NCI-H2171 treated with DMSO at 0.1 percent for 48 hours (cell line): ENCODE measurements around the gene DLX1.
"Not testable (repeated sequence)": the region's sequence is repeated elsewhere in the genome, so short reads cannot be mapped to it uniquely, and the experiment has no call there.

Experiments
- DNase-seq: peaks from one replicate; lab custom pipeline; 2025; lab: John Stamatoyannopoulos, UW

The DLX1 gene

GRCh38 chr2:172098650-172099471 lies 13.6 kb downstream of the DLX1 start:
- no peak for DNase-seq

- no peak for DNase-seq
These were observed 14.3 kb downstream of the DLX1 start for GRCh38 chr2:172099472-172100079.

DNA sequence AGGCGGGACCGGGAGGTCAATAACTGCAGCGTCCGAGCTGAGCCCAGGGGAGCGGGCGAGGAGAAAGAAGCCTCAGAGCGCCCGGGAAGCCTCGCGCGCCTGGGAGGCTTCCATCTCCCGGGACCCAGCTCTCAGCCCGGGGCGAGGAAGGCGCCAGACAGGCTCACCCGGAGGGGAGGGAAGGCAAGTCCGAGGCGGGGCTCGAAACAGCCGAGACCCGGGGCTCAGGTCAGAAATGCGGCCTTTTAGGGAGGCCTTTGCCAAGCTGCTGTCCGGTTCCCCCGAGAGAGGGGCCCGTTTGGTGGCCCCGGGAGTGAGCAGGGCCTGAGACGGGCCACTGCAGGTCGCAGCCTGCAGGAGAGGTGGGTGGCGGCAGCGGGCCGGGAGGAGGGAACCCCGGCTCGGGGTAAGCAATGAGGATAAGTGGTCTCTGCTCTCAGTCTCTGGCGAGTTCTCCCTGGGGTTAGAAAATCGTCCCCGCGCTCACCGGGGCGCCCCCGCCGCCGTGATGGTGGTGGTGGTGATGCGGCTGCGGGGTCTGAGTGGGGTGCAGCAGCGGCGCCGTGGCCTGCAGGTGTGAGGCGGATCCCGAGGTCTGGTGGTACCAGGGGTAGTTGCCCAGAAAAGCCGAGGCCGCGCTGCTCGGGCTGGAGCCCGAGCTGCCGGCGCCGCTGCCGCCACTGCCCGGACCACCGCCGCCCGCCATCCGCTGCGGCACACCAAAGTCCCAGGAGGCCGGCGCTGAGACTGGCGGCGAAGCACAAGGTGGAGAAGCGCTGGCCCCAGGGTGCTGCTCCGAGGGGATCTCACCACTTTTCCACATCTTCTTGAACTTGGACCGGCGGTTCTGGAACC lies 15.0 kb downstream of the DLX1 start:
- no peak for DNase-seq

DNA sequence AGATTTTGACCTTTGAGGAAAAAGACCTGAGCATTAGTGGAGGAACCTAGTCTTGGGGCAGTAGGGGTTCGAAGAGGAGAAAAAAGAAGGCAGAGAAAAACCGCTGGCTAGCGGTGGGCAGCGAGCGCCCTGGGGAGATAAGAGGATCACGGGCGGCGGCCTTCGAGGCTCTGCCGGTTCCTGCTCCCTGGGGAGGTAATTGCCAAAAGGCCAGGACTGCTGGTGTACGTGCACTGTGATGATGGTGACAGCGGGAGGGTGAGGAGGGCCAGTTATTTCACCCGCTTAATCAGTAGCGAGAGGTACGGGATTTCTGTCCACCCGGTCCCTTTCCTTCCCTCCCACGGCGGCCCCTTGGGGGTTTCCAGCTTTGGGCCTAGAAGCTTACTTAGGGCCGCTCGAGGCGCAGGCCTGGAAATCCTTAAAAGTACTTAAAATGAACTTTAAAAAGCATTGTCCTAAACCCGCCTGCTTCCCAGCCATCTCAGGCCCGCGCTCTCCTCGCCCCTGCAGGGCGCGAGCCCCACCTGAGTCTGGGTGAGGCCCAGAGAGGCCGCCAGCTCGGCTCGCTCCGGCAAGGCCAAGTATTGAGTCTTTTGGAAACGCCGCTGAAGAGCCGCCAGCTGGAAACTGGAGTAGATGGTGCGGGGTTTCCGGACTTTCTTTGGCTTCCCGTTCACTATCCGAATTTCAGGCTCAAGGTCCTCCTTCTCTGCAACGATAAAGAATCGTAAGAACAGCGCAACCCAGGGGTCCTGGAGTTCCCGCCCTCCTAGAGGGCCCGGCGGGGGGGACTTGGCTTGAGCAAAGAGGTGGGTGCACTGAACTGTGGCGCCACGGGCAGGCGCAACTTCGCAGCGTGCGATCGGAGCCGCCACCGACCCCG lies 15.9 kb downstream of the DLX1 start:
- DNase-seq, result no peak

GRCh38 chr2:172101821-172102390 lies 16.6 kb downstream of the DLX1 start:
- DNase-seq, result peak; percentile 49

DNA sequence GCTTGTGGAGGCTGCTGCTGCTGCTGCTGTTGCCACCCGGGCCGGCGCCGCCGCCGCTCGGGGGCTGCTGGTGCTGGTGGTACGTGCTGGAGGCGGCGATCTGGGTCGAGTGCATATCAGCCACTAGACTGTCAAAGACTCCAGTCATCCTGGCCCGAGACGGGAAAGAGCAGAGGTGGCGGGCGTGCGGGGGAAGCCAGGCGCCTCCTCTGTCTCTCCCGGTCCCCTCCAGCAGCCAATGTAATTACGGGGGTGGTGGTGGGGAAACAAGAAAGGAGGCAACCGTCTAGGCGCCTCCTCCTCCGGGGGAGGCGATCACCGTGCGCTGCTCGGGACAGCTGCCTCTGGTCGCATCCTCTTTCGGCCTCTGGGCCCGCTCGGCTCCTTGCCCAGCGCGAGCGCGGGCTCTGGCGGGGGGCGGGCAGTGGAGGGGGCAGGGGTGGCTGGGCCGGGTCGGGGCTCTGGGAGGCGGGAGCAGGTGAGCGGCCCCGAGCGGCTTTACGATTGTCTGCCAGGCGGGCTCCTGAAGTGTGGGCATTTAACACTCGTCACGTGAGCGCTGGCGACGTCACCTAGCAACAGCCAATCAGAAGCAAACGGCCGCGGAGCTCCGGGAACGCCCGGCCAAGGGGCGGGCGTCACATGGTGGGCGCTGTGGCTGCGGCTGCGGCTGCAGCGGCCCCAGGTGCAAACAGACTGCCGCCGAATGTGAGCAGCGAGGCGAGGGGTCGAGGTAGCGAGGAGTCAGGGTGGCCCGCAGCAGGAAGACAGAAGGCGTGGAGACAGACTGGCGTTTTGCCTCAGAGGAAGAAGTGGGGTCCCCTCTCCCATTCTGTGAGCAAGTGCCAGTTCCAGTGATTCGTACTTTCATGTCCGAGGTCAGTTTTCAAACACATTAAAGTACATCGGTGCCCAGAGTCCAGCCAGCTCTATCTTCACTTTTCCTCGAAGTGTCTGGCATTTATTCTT lies 17.4 kb downstream of the DLX1 start, which contains the start of gene DLX2:
TSS of gene DLX2 (minus strand) at position 510 of the 969 bp plus-strand sequence. CDS start at position 148, 362 bp downstream.
- peak; percentile 92 for DNase-seq

- DNase-seq, result peak; percentile 61
These were observed 18.4 kb downstream of the DLX1 start for GRCh38 chr2:172103471-172104272.

GRCh38 chr2:172105471-172106107 lies 20.3 kb downstream of the DLX1 start:
- DNase-seq, result no peak

- no peak for DNase-seq
These were observed 21.0 kb downstream of the DLX1 start for GRCh38 chr2:172106108-172106961.

DNA sequence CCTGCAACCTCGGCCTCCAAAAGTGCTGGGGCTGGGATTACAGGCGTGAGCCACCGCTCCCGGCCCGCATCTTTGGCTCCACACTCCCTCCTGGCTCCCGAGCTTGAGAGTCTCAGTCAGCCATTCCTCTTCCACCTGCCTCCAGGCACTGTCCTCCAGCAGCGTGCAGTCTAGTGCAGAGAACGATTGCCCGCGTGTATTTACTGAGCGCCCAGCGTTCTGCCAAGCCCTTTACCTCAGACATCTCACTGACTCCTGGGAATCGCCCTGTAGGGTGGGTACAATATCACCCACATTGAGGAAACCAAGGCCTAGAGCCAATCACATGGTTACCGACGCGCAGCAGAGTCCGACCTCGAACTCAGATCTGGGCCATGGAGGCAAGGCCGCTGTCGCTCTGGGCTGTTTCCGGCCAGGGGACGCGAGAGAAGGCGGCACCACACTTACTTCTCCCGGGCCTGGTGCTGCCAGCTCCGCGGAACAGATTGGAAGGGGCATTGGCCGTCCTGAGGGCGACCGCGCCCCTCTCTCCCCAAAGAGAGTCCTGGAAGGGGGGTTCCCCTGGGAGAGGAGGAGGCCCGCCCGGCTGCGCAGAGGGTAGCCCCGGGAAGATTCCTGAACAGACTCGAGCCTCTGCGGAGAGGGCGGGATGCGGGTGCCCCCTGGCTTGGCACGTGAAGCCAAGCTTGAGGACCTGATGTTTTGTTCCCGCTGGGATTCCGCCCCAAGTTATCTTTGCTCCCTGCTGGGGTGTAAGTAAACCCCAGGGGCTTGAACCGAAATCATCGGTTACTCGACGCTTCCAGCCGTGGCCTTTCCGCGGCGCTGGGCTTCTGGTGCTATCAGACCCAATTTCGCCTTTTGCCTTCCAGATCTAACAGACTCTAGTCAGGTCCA lies 22.6 kb downstream of the DLX1 start:
- no peak for DNase-seq

DNA sequence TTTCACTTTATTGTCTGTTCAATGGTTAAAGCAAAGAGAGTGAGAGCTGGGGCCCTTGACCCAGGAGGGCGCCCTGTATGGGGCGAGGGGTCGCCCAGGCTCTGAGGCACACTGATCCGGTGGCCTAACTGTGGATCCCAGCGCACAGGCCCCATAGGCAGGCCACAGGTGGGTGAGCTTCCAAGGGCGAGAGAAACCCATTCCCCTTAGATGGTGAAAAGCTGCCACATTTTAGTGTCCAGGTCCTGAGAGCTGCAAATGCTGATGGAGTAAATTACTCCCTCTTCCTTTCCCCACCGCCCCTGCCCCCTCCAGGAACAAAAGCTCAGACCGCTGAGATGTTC lies 23.3 kb downstream of the DLX1 start:
- no peak for DNase-seq

DNA sequence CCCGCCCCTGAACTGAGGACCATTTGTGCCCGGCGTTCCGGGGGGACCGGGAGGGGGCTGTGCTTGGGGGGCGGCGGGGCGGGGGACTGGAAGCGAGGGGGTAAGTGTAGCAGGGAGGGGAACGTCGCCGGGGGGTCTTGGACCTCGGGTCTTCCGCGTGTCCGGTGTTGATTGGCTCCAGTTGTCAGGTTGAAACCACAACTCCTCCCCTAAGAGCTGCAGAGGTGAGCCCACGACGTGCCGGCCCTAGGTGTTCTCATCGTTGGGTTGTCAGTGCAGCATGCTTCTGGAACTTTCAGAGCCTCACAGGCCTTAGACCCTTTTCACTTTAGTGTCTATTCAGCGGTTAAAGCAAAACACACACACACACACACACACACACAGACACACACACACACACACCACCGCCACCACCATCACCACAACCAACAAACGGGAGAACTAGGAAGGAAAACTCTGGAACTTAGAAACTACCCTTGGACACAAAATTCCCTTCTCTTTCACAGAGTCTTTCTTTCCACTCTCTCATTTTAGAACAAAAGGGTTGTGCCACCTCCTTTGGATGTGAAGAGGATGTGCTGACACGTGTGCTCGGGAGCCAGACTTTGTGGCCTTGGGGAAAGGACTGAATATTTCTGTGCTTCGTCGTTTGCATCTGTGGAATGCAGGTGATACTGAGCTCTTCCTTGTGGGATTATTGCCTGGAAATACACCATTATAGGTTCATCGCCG lies 24.1 kb downstream of the DLX1 start:
- DNase-seq, result no peak

DNA sequence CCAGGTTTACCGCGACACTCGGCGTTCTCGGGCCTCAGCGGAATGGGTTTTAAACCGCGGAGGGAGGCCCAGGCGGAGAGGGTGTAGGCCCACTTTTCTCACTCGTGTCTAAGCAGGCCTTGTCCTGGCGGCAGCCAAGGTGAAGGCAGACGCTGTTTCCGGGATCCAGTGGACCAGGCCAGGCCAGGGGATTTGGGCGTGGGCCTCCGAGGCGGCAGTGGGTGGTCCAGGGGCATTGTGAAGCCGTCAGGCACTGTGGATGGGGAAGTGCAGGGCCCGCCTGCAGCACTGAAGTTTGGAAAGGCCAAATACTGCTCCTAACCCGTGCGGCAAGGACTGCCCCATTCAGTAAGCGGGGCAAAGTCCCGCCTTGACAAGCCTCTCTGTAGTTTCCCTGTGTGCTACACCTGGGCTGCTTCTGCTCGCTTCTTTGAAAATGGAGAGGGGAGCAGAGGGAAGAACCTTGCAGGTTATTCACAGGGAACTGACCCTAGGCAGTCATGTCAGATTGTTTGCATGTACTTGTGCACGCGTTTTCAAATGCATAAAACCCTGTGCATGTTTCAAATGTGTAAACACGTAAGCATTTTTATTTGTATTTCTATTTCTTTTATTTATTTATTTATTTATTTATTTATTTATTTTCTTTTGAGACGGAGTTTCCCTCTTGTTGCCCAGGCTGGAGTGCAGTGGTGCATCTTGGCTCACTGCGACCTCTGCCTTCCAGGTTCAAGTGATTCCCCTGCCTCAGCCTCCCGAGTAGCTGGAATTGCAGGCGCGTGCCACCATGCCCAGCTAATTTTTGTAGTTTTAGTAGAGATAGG lies 24.9 kb downstream of the DLX1 start:
- no peak for DNase-seq

- DNase-seq, result peak; percentile 37
These were observed 28.3 kb downstream of the DLX1 start for GRCh38 chr2:172113617-172114016.

- DNase-seq, result not testable (repeated sequence)
These were observed 28.9 kb downstream of the DLX1 start for GRCh38 chr2:172114176-172114575.
